HUDEP-2 (cell line): ENCODE measurements around the gene TYSND1.
"Not testable (repeated sequence)": the region's sequence is repeated elsewhere in the genome, so short reads cannot be mapped to it uniquely, and the experiment has no call there.

ENCODE experiments used
- DNase-seq, 76 experiments: peaks; one replicate each; lab custom pipeline; 2025; ENCODE audit not compliant: unreplicated experiment in 76 of 76; lab: John Stamatoyannopoulos, UW

Gene TYSND1

GRCh38 chr10:70115948-70116682 is 30.4 kb downstream of the TYSND1 start:
- peak in 37 of 76 experiments; percentile 3 to 52 (median 26) for DNase-seq

- DNase-seq: no peak
These were observed 31.6 kb downstream of the TYSND1 start for GRCh38 chr10:70114902-70115301.

DNA sequence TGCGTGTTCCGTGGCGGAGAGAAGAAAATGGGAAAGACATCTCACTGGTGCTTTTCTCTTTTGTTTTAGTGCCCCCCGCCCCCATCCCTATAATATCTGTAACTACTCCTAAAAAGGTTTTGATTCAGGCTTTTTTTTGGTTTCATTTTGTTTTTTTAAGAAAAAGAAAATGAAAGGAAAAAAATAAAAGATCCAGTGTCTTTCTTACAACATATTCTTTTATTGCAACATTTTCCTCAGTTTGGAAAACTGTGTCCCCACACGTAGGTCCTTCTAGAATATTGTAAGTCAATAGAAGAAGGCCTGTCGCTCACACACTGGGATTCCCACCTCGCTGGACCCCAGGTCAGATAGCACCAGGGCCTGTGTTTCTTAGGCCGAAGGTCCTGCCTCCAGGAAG is 34.4 kb downstream of the TYSND1 start:
- no peak for DNase-seq

GRCh38 chr10:70111496-70111895 is 35.0 kb downstream of the TYSND1 start:
- DNase-seq: no peak

DNA sequence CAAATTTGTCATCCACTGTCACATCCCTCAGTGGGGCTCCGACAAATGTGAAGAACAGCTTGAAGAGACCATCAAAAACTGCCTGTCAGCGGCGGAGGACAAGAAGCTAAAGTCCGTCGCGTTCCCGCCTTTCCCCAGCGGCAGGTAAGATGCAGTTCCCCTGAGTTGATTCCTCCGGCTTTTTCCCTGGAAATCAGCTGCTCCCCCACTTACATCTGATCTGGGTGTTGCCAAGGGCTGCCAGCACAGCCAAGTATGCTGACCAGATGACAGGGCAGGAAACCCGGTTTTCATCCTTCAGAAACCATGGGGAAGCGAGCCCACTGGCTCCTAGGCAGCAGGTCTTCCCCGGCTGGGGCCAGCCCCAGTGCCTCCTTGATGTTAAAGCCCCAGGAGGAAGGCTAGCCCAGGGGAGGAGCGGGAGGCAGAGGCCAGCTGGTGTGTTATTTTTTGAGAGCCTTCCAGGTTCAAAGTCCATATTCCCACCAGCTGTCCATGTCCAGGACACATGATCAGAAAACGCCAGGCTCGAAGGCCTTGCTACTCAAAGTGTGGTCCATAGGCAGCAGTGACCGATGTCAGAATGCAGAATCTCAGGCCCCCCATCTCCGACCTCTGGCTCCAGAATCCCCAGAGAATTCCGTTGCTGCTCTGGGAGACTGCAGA is 37.3 kb downstream of the TYSND1 start:
- no peak for DNase-seq

DNA sequence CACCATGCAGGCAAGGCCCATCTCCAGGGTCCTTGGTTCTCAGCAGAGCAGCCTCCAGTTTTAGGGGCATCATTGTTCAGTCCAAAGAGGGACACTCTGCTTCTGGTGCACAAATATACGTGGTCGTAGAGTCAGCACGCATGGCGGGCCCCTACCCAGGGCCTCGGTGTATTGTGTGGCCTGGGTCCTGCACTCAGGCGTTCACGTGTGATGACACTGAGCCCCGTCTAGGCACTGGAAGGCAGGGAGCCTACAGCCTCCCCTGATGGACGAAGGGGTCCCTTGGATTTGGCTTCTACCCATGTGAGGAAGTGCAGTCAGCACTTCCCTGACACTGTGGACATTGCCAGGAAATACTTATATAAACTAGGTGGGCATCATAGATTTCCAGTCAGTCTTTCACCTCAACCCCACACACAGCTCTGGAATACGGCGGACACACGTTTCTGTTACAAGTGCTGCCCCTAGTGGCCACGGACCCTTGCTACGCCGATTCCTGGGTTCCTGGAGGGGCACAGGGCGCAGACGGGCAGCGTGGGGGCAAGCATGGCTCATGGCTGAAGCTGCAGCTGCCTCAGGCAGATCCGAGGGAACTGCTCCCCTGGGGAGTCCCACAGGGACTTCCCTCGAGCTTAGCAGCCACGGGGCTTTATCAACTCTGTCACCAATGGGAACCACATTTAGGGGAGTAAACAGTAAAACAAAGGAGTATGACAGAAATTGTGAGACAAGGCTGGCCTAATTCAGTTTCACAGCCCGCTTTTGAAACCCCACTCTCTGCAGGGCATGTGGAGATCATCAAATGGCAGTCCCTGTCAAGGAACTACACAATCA is 39.3 kb downstream of the TYSND1 start:
- DNase-seq: no peak

- no peak for DNase-seq
These were observed 44.8 kb downstream of the TYSND1 start for GRCh38 chr10:70101668-70102067.

GRCh38 chr10:70101068-70101562 is 45.4 kb downstream of the TYSND1 start:
- DNase-seq: not testable (repeated sequence)

DNA sequence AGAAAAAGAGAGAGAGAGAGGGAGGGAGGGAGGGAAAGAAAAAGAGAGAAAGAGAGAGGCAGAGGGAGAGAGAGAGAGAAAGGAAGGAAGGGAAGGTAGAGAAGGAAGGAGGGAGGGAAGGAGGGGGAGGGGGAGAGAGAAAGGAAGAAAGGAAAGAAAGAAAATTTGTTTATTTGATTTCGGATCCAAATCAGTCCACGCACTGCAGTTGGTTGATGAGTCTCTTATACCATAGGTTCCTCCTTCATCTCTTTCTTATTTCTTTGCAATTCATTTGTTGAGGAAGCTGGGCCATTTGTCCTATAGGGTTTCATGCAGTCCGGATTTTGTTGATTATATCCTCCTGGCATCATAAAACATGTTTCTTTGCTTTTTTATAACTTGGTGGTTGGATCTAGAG is 48.2 kb downstream of the TYSND1 start:
- no peak for DNase-seq

DNA sequence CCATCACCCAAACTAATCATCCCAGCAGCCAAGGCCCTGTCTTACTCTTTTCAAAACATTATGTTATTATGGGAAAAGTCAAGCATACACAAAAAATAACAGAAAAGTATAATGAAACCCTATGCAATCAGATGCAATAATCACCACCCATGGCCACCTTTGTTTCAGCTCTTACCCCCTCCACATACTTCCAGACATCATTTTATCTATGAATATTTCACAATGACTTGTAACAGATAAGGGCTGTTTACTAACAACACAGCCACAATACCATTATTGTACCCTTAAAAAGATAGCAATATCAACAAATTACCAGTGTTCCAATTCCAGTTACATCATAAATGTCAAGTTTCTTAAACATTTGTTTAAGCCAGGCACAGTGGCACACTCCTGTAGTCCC is 49.0 kb downstream of the TYSND1 start:
- no peak for DNase-seq

DNA sequence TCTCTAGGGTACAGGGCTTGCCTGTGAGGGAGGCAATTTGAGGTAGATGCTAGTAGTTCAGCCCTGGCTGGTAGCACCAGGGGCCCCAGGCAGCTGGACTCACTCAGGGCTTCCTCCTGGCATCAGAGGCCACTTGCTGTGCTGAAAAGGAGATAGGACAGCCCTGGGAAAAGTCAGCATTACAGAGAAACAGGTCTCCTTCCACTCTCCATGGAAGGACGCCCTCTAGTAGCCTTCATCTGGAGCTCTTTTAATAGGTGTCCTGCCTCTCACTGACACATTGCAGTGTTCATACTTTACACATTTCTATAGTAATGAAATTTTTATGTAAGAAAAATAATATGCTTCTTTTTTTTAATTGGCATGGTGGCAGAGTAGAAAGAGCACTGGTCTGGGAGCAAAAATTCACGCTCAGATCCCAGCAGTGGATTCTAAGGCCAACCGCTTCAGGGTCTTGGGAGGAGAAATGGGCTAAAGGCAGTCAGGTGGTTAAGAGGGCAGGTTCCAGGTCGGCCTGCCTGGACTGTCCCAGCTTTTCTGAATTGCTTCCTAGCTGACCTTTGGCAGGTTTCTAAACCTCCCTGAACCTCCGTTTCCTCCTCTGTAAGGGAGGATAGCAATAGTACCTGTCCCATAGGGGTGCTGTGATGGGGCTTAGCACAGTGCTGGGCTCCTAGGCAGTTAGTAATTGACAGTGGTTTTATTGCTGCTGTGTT is 49.6 kb downstream of the TYSND1 start:
- DNase-seq: peak in 1 of 76 experiments; percentile 14

- no peak for DNase-seq
These were observed 50.3 kb downstream of the TYSND1 start for GRCh38 chr10:70096016-70096704.

DNA sequence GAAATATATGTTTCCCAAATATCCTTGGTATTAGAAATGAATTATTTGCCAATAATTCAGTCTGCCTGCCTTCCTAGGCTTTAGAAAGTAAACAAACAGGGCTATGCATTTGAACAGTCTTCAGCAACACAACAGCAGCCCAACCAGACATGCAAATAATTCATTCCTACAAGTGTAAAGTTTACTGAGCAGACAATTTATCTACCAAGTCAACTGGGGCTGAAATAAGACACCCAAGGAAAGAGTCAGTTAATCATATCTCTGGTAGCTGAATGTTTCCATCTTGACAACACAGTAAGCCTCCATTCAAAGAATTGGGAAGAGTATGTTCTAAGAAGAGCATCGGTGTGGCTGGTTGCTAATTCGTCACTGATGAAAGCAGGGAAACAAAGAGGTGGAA is 52.2 kb downstream of the TYSND1 start:
- no peak for DNase-seq

GRCh38 chr10:70093335-70093944 is 53.1 kb downstream of the TYSND1 start:
- no peak for DNase-seq

DNA sequence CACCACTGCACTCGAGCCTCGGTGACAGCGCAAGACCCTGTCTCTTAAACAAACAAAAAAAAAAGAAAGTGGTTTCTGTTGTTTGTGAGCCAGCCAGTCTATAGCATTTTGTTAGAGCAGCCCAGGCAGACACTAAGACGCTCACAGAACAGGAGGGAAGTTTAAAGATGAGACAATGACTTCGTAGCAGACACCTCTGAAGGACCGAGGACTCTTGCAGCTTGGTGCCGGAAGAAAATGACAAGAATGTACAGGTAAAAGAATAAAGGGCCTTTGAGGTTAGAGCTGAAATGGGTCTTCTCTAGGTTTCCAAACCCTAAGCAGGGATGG is 54.1 kb downstream of the TYSND1 start:
- DNase-seq: no peak

- no peak for DNase-seq
These were observed 55.5 kb downstream of the TYSND1 start for GRCh38 chr10:70090951-70091350.

- no peak for DNase-seq
These were observed 56.5 kb downstream of the TYSND1 start for GRCh38 chr10:70090013-70090412.

GRCh38 chr10:70088308-70088698 is 58.2 kb downstream of the TYSND1 start:
- no peak for DNase-seq
